Fibroblast of lung (primary cell): ENCODE data around the gene PALS2. TPM values are rescaled to one million over a fixed set of nuclear protein-coding genes. Genes with fewer than 3 reads are reported as not detected.
A peak's percentile ranks its signal among the peaks of the same experiment; 100 is the strongest.

Experiments used
- DNase-seq, 2 donors: peaks; one replicate each; pipeline versions ENCODE4 v3.0.0 to v3.0.0-alpha.2; 2010; ENCODE audit warnings: low read depth in 2 of 2
- H2AFZ ChIP-seq: 2 replicates; pipeline ENCODE4 v1.5.1; 2012; ENCODE audit warnings: low read length, control low read depth, inconsistent platforms
- H3K27ac ChIP-seq: 2 replicates; pipeline ENCODE4 v1.5.1; 2011; ENCODE audit warnings: low read length, control low read depth; ENCODE audit not compliant: insufficient read depth
- H3K27me3 ChIP-seq: 2 replicates; pipeline ENCODE4 v1.5.1; 2011; ENCODE audit warnings: mild to moderate bottlenecking, low read length; ENCODE audit not compliant: control insufficient read depth, insufficient read depth
- H3K36me3 ChIP-seq: 2 replicates; pipeline ENCODE4 v1.5.1; 2011; ENCODE audit warnings: low read length; ENCODE audit not compliant: control insufficient read depth, insufficient read depth
- H3K4me1 ChIP-seq: 2 replicates; pipeline ENCODE4 v1.5.1; 2011; ENCODE audit warnings: low read length; ENCODE audit not compliant: control insufficient read depth, insufficient read depth; ENCODE audit errors: extremely low read depth
- H3K4me2 ChIP-seq: 2 replicates; pipeline ENCODE4 v1.5.1; 2011; ENCODE audit warnings: low read length, control low read depth; ENCODE audit not compliant: insufficient read depth; ENCODE audit errors: extremely low read depth
- H3K4me3 ChIP-seq, 4 experiments: fragments of 200-600 bp in 1 of 4; sonication (generic) in 1 of 4; replicated peaks in 1 of 4; 2 replicates each; pipeline ENCODE4 v1.5.1; 2011 to 2016; ENCODE audit warnings: low read length in 4 of 4, low read depth in 3 of 4, mild to moderate bottlenecking in 3 of 4, control low read depth in 2 of 4, inconsistent platforms in 1 of 4, mixed read lengths in 1 of 4; ENCODE audit not compliant: insufficient read depth in 1 of 4; ENCODE audit errors: control extremely low read depth in 1 of 4
- H3K79me2 ChIP-seq: 2 replicates; pipeline ENCODE4 v1.5.1; 2012; ENCODE audit warnings: mild to moderate bottlenecking, low read length, inconsistent platforms; ENCODE audit not compliant: control insufficient read depth, insufficient read depth
- H3K9ac ChIP-seq: 2 replicates; pipeline ENCODE4 v1.5.1; 2011; ENCODE audit warnings: mild to moderate bottlenecking, low read length, control low read depth; ENCODE audit not compliant: insufficient read depth
- H3K9me3 ChIP-seq: 2 replicates; pipeline ENCODE4 v1.5.1; 2012; ENCODE audit warnings: low read depth, low read length; ENCODE audit not compliant: control insufficient read depth, insufficient read depth
- H4K20me1 ChIP-seq: 2 replicates; pipeline ENCODE4 v1.5.1; 2011; ENCODE audit warnings: low read length; ENCODE audit not compliant: control insufficient read depth, insufficient read depth; ENCODE audit errors: extremely low read depth
- EZH2 ChIP-seq: IDR thresholded peaks from 2 replicates; pipeline ENCODE4 v1.5.1; 2012; ENCODE audit warnings: low read length, control low read depth, mild to moderate bottlenecking; ENCODE audit errors: missing control alignments
- polyA plus RNA-seq, 2 donors: library from polyadenylated mRNA; depleted of rRNA in 1 of 2; stranded (reverse) in 1 of 2; unstranded in 1 of 2; fragments of >200 nt; gene quantifications; 2 replicates each; pipeline ENCODE4 v1.2.1, GENCODE V29; 2011 to 2012; ENCODE audit warnings: missing spikeins in 1 of 2
- total RNA-seq: library from RNA; depleted of rRNA; stranded (reverse); fragments of >200 nt; gene quantifications from 2 replicates; pipeline ENCODE4 v1.2.1, GENCODE V29; 2014
- TF ChIP-seq, protein P1 (sequence below), 2 donors: IDR thresholded peaks in 1 of 2; conservative IDR thresholded peaks in 1 of 2; 1 replicate in 1 of 2; 2 replicates in 1 of 2; pipeline ENCODE4 v1.5.1; 2011 to 2012; ENCODE audit warnings: low read length in 2 of 2, control low read depth in 1 of 2, inconsistent platforms in 1 of 2, low read depth in 1 of 2, mild to moderate bottlenecking in 1 of 2

The PALS2 gene
- total and polyA plus RNA-seq, 2 donors (not counting 1 experiment from before 2014, with no cell fraction given), result 12.0 to 18.5 TPM

DNA sequence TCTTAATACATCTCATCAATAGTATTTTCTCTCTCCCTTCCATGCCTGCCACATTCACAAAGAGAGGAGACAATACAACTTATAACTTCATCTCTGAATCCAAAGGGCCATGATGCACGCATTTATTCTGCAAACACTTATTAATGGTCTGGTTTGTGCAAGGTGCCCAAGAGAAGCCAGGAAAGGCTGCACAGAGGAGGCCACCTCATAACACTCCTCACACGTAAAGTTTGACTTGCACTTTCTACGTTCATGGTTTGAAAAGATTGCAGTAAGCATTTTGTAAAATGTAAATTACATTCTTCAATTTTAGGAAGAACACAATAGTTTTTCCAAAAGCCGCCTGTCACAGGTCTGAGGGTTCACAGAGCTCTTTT, 1.2 kb upstream of the PALS2 start:
- peak overlapping the region; percentile 83 for H3K4me2 ChIP-seq
- H3K9me3 ChIP-seq, result no peaks in the 10 kb centered on the region
- H3K4me1 ChIP-seq, result no peaks in the 10 kb centered on the region
- H3K4me3 ChIP-seq, result peak overlapping the region in 2 of 4 experiments; percentile 64 to 85
- no peak overlapping the region for H3K27ac ChIP-seq
- DNase-seq, result no peak
- no peak for TF ChIP-seq EZH2
- H3K9ac ChIP-seq, result no peak overlapping the region
- peaks cover 18% of the 10 kb centered on the region for H3K79me2 ChIP-seq
- no peaks in the 10 kb centered on the region for H3K36me3 ChIP-seq
- H4K20me1 ChIP-seq, result no peaks in the 10 kb centered on the region
- H2AFZ ChIP-seq, result no peak overlapping the region
- peaks cover 6% of the 10 kb centered on the region for H3K27me3 ChIP-seq

GRCh38 chr7:24572393-24572996, 757 bp upstream of the PALS2 start:
- Histone ChIP-seq H3K36me3 (no peaks in the 10 kb centered on the region), H4K20me1 (no peaks in the 10 kb centered on the region), H3K27me3 (peaks cover 6% of the 10 kb centered on the region), H3K27ac (peak overlapping the region; percentile 2), H3K9me3 (no peaks in the 10 kb centered on the region), H3K9ac (peak overlapping the region; percentile 58), H3K79me2 (peaks cover 20% of the 10 kb centered on the region), H3K4me3 (peak overlapping the region; percentile 64 to 89 (median 82)), H3K4me1 (no peaks in the 10 kb centered on the region), H2AFZ (peak overlapping the region; percentile 79), H3K4me2 (peak overlapping the region; percentile 83)
- peak; percentile 36 to 67 for DNase-seq
- TF ChIP-seq EZH2, result no peak
- TF ChIP-seq, protein P1, sequence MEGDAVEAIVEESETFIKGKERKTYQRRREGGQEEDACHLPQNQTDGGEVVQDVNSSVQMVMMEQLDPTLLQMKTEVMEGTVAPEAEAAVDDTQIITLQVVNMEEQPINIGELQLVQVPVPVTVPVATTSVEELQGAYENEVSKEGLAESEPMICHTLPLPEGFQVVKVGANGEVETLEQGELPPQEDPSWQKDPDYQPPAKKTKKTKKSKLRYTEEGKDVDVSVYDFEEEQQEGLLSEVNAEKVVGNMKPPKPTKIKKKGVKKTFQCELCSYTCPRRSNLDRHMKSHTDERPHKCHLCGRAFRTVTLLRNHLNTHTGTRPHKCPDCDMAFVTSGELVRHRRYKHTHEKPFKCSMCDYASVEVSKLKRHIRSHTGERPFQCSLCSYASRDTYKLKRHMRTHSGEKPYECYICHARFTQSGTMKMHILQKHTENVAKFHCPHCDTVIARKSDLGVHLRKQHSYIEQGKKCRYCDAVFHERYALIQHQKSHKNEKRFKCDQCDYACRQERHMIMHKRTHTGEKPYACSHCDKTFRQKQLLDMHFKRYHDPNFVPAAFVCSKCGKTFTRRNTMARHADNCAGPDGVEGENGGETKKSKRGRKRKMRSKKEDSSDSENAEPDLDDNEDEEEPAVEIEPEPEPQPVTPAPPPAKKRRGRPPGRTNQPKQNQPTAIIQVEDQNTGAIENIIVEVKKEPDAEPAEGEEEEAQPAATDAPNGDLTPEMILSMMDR (conservative IDR thresholded peaks at IDR 0.05 in 1 of 2, IDR thresholded peaks at IDR 0.05 in 1 of 2; ENCODE audit: low read depth in 1 of 2, low read length in 2 of 2), result no peak

GRCh38 chr7:24573554-24574338, 494 bp downstream of the PALS2 start:
- TF ChIP-seq EZH2, result no peak
- TF ChIP-seq, protein P1 (conservative IDR thresholded peaks at IDR 0.05 in 1 of 2, IDR thresholded peaks at IDR 0.05 in 1 of 2; ENCODE audit: low read depth in 1 of 2, low read length in 2 of 2), result no peak
- peak overlapping the region; percentile 68 for H2AFZ ChIP-seq
- H4K20me1 ChIP-seq, result no peaks in the 10 kb centered on the region
- H3K36me3 ChIP-seq, result no peaks in the 10 kb centered on the region
- peaks cover 24% of the 10 kb centered on the region for H3K79me2 ChIP-seq
- H3K9ac ChIP-seq, result peak overlapping the region; percentile 58
- peak overlapping the region; percentile 44 to 93 (median 74) for H3K4me3 ChIP-seq
- DNase-seq, result peak; percentile 42 to 70
- peak overlapping the region; percentile 30 for H3K27ac ChIP-seq
- H3K27me3 ChIP-seq, result peaks cover 6% of the 10 kb centered on the region
- H3K4me1 ChIP-seq, result no peaks in the 10 kb centered on the region
- no peaks in the 10 kb centered on the region for H3K9me3 ChIP-seq
- H3K4me2 ChIP-seq, result peak overlapping the region; percentile 76
